Inflammatory macrophage treated with lipopolysaccharide for 1 hour (primary cell): ENCODE data around the gene ADH1C.
"Not testable (repeated sequence)": the region's sequence is repeated elsewhere in the genome, so short reads cannot be mapped to it uniquely, and the experiment has no call there.

Experiments
- DNase-seq, 2 donors: peaks; one replicate each; pipeline ENCODE4 v3.0.0-alpha.2; 2020 to 2022

ADH1C gene

GRCh38 chr4:99352602-99353537 is at the start of gene ADH1C:
Gene ADH1C, minus strand, starts transcription at chr4:99352746. Its CDS starts 71 bp downstream, at chr4:99352675.
- DNase-seq: no peak

DNA sequence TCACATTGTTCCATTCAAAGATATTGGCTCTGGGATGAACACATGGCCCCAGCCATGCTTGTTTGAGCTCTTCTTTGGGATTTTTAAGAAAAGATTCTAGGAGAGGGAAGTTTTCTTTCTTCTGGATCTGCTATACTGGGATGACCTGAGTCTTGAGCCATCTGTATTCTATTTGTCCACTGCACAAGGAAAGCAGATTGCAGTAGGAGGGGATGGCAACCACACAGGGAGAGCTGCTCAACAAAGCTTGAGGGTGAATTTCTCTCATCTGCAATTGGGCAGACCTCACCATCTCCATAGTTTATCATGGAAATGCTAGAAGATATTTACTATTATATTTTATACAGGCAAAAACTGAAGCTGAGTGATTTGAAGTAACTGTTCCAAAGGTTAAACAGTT is 48.3 kb upstream of the ADH1C start:
- DNase-seq: no peak

- DNase-seq: no peak
Observed at GRCh38 chr4:99399017-99399416, 46.5 kb upstream of the ADH1C start.

GRCh38 chr4:99395595-99396364 is 43.2 kb upstream of the ADH1C start:
- DNase-seq: no peak

DNA sequence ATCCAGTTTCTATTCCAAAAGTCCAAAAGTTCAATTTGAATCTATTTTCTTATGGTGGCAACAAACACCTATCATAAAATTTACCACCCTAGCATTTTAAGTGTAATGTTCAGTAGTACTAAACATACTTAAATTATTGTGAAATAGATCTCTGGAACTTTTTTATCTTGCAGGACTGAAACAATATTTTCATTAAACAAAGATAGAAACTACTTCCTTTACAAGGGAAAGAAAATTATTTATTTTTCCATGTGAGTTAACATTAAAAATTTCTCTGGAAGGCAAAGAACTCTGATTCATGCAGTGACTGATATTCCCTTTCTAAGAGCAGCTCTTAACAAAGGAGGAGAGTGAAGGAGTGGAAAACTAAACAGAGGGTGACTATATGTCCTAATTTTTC is 42.4 kb upstream of the ADH1C start:
- no peak for DNase-seq

DNA sequence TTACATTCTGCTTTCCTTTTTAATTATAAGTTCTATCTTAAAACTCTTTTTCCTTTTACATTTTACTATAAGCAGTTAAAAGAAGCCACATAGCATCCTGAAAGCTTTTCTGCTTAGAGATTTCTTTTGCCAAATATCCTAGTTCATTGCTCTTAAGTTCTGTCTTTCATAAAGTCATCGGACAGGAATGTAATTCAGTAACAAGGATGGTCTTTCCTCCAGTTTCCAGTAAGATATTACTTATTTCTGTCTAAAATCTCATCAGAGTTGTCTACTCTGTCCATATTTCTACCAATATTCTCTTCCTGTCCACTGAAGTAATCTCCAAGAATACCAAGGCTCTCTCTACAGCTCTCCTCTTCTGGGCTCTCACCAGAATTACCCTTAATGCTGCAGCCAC is 37.5 kb upstream of the ADH1C start:
- no peak for DNase-seq

- no peak for DNase-seq
Observed at GRCh38 chr4:99389606-99390005, 37.1 kb upstream of the ADH1C start.

DNA sequence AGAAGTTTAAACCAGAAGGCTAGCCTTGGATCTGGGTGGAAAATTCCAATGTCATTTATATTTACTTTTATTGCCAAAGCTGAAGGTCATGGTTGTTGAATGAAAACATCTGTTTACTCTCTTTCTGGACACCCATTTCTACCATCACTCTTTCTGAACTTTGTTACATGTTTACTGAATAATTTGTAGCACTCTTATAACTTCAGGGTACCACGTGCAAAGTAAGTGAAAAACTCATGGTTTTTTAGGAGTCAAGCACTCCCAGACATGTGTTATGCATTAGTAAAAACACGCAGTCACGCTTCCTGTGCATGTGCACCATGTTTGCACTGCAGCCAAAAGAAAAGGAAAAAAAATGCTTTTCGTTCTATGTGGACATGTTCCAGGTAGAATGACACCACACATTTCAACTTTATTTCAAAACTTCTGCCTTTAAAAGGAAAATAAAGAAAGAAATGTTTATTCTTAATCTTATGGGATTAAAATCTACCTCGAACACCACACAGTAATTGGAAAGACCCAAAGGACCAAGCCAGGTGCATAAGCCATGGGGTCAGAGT is 31.4 kb upstream of the ADH1C start:
- DNase-seq: no peak

DNA sequence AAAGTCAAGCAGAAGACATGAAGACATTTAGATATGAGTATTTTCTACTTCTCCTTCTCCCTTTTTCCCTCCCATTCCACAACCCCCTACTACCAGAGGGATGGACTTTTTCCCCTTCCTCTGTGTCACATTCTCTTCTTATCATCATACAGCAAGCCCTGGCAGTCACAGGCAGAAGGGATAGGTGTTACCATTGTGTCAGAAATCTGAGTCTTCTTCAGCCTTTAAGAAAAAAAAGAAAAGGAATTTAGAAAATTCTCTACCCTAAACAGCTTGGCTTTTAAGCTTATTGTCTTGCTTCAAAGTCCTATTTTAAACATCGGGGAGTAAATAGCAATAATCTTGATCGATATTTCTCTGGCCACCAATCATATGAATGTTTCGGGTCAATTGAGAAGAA is 30.9 kb upstream of the ADH1C start:
- DNase-seq: no peak

DNA sequence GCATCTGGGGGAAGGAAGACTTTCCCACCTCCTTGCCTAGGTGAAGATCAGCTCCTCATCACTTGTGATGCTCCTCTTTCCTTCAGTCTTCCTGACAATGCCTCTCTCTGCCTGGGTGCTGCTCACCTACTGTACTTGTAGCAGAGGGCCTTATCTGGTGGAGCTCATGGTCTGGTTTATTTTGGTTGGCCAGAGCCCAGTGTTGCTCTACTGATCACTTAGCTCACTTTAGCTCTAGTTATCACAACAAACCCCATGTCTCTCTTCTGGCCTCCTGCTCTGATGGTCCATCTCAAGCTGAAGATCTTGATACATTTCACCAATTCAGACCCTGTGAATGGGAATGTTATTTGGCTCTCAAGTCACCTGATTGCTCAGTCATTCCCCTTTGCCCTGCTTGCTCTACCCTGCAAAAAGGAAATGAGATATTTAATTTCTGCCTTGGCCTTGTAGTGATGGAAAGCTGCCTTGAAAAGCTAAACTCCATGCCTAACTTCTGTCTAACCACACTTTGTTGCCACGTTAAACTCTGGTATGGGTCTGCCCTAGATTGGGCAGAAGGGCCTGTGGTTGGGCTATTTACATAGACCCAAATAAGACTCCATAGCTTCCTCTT is 30.3 kb upstream of the ADH1C start:
- no peak for DNase-seq

DNA sequence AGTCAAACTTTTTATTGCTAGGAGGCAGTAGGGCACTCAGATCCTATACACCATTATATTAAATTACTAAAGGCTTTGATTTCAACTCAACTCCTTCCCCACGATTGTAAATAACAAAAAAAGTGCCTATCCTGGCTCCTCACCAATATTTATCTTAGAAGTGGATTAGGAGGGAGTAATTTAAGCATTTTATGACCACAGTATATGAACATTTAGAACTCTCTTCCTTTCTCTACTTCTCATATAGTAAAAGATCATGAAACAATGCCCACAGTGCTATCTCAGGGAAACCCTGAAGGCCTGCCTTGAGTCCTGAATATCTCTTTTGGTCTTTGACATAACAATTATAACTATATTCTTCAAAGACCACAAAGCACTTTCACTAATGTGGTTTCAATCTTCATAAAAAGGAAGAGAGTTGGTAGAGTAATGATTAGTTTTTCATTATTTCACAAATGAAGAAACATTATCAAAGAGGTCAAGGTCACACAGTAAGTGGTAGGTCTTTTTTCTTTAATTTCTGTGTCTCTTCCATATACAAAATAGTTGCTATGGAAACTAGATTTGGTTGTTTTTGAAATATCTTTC is 29.1 kb upstream of the ADH1C start:
- no peak for DNase-seq

- DNase-seq: no peak
Observed at GRCh38 chr4:99379571-99379970, 27.0 kb upstream of the ADH1C start.

- no peak for DNase-seq
Observed at GRCh38 chr4:99378876-99379275, 26.3 kb upstream of the ADH1C start.

- not testable (repeated sequence) for DNase-seq
Observed at GRCh38 chr4:99377341-99377740, 24.8 kb upstream of the ADH1C start.

DNA sequence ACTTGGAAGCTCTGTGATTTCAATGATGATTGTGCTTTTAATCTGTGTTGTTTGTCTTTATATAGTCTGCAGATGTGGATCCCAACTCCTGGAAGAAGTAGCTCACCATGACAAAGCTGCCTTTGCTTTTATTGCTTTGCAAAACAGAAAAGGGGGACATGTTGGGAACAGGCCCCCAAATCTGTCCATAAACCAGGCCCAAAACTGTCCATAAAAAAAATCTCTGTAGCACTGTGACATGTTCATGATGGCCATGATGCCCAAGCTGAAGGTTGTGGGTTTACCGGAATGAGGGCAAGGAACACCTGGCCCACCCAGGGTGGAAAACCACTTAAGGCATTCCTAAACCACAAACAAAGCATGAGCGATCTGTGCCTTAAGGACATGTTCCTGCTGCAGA is 19.9 kb upstream of the ADH1C start:
- not testable (repeated sequence) for DNase-seq

DNA sequence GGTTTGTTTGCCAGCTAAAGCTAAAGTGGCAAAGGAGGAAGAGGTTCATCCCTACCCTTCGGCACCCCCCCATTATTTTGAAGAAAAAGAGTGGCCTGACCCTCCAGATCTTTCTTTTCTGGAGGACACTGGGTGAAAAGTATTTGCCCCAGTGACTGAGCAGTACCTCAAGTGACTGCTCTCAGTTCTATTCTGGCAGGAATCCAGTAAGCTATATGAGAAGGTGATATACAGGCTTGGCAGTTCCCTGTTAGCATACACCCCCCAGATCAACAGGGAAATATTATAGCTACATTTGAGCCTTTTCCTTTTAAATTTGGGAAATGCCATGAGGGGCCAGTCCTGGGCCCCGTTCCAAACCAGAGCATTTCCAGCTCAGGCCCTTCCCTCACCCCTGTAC is 15.3 kb upstream of the ADH1C start:
- DNase-seq: not testable (repeated sequence)

DNA sequence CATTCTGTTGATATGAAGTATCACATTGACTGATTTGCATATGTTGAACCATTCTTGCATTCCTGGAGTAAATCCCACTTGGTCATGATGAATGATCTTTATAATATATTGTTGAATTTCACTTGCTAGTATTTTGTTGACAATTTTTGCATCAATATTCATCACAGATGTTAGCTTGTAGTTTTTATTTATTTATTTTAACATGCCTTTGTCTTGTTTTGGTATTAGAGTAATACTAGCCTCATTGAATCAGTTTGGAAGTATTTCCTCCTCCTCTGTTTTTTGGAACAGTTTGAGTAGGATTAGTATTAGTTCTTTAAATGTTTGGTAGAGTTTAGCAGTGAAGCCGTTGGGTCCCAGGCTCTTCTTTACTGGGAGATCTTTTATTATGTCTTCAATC is 13.9 kb upstream of the ADH1C start:
- DNase-seq: no peak

DNA sequence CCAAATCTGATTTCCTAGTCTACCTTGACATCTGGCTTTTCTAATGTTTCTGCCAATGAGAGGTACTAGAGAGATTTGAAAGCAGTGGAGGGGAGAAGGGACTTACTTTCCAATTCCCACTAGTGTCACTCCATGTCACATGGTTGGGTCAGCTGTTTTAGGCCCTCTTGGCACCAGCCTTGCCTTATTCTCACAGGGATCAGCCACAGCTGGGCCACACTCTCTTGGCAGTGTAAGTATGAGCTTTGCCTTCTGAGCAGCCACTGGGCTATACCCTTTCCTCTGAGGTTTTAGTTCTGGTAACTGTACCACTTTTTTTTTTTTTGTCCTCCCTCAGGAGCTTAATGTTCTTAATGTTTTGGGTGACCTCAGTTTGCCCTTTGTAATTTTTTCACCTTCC is 10.2 kb upstream of the ADH1C start:
- no peak for DNase-seq

GRCh38 chr4:99361899-99362275 is 9.3 kb upstream of the ADH1C start:
- DNase-seq: no peak

DNA sequence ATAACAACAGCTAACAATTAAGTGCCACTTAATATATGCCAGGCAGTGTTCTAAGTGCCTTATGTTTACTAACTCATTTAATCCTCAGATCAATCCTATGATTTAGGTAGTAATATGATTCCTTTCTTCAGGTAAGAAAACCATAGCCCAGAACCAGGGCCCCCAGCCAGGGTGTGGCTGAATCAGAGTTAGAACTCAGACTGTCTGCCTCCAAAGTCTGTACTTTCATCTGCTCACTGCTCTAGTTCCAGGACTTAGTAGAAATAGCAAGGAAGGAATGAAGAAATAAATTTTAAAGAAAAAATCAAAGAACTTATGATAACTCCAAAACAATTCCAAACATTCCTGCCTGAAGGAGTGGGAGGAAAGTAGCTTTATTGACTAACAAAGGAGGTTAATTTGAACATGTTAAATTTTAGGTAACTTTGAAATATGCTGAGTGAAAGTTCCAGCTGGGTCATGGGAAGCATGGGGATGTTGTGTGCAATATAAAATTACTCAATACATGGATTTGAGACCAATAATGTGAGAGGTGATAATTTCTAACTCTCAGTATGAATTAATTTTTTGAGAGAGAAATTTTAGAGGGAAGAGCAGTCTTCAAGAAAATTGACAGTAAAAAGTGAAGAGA is 8.8 kb upstream of the ADH1C start:
- no peak for DNase-seq

GRCh38 chr4:99359480-99360204 is 7.1 kb upstream of the ADH1C start:
- DNase-seq: no peak

DNA sequence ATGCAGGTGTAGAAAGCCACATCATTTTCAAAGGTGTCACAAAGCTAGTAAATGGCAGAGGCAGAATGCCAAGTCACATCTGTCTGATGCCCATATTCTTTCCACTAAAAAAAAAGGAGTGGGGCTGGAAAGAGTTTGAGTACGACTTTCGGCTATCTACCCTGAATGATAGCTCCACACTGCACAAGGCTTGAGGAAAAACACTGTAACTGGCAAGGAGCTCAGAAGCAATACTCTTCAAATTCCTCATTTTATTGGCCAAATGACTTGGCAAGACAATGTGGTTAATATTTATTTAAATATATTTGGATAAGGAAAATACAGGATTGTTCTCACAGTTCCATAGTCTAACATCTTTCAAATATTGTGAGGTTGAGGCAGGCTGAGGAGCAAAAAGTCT is 5.4 kb upstream of the ADH1C start:
- no peak for DNase-seq
